Tibial nerve (tissue), 4 donors: Measurements from ENCODE around the gene JMJD7. TPM values are rescaled to one million over a fixed set of nuclear protein-coding genes. Genes with fewer than 3 reads are reported as not detected.
A peak's percentile ranks its signal among the peaks of the same experiment; 100 is the strongest.

ENCODE experiments used
- DNase-seq, 2 donors: peaks; one replicate each; pipeline ENCODE4 v3.0.0-alpha.2; 2019; ENCODE audit warnings: low spot score in 2 of 2
- H3K27ac ChIP-seq, 4 donors: fragments of 200-600 bp; sonication (generic) in 3 of 4; one replicate each; pipeline ENCODE4 v1.5.1; 2017 to 2019; ENCODE audit warnings: mild to moderate bottlenecking in 1 of 4
- H3K27me3 ChIP-seq, 2 donors: fragments of 200-600 bp; sonication (generic) in 1 of 2; one replicate each; pipeline versions ENCODE4 v1.5.1 to v1.6.0; 2017 to 2019
- H3K36me3 ChIP-seq, 3 donors: fragments of 200-600 bp; sonication (generic); one replicate each; pipeline ENCODE4 v1.5.1; 2018 to 2019
- H3K4me1 ChIP-seq, 4 donors: fragments of 200-600 bp; sonication (generic) in 3 of 4; one replicate each; pipeline ENCODE4 v1.5.1; 2017 to 2019
- H3K4me3 ChIP-seq, 4 donors: fragments of 200-600 bp; sonication (generic) in 3 of 4; one replicate each; pipeline ENCODE4 v1.5.1; 2017 to 2019; ENCODE audit warnings: mild to moderate bottlenecking in 1 of 4, moderate library complexity in 1 of 4
- H3K9me3 ChIP-seq, 4 donors: fragments of 200-600 bp; sonication (generic) in 3 of 4; one replicate each; pipeline ENCODE4 v1.5.1; 2017 to 2019
- CTCF ChIP-seq, 5 experiments: fragments of 200-600 bp in 3 of 5; fragments of 450-650 bp in 2 of 5; sonication (generic) in 3 of 5; IDR thresholded peaks; one replicate each; pipeline ENCODE4 v1.5.1; 2016 to 2019; ENCODE audit warnings: antibody characterized with exemption in 5 of 5, mild to moderate bottlenecking in 3 of 5, moderate library complexity in 2 of 5
- EP300 ChIP-seq, 2 donors: sonication (generic); formaldehyde crosslinking; IDR thresholded peaks; one replicate each; pipeline ENCODE4 v1.6.1; 2017; ENCODE audit warnings: antibody characterized with exemption in 2 of 2, mild to moderate bottlenecking in 1 of 2
- POLR2A ChIP-seq, 2 donors: fragments of 450-650 bp; IDR thresholded peaks; one replicate each; pipeline ENCODE4 v1.6.1; 2017; ENCODE audit warnings: antibody characterized with exemption in 2 of 2, mild to moderate bottlenecking in 2 of 2, moderate library complexity in 2 of 2
- WGBS, 2 donors: methylation state at CpG; one replicate each; pipeline ENCODE4 v1.1.5; 2018; 5-methylcytosine and 5-hydroxymethylcytosine counted together
- total RNA-seq, 4 donors: library from RNA; depleted of rRNA; stranded (reverse); fragments of >200 nt; gene quantifications; one replicate each; pipeline ENCODE4 v1.1.0, GENCODE V29; 2016

The JMJD7 gene
- 10 to 100 TPM in 3 of 4 donors, 1 to 10 TPM in 1; 9.0 to 16.8 (median 12.0) TPM for total RNA-seq

- H3K4me1 ChIP-seq: peaks cover 0 to 29% (median 7%) of the 10 kb centered on the region in 4 donors
- H3K36me3 ChIP-seq: peaks cover 0 to 60% (median 0%) of the 10 kb centered on the region in 3 donors
- H3K9me3 ChIP-seq: no peaks in the 10 kb centered on the region
- H3K27ac ChIP-seq: peak within 1 kb of the TSS; percentile 74 to 96 (median 88)
- 0 to 1% methylated on average over 37 to 50 of the region's 66 CpGs for WGBS, 2 donors
- peak within 1 kb of the TSS; percentile 58 to 88 (median 70) for H3K4me3 ChIP-seq
- no peaks in the 10 kb centered on the region for H3K27me3 ChIP-seq
- TF ChIP-seq CTCF (IDR thresholded peaks at IDR 0.05): peak in 2 of 5 experiments; percentile 23 to 24
- TF ChIP-seq POLR2A (IDR thresholded peaks at IDR 0.05): peak; percentile 57 to 83
- TF ChIP-seq EP300 (IDR thresholded peaks at IDR 0.05): peak; percentile 49 to 93
- peak; percentile 87 to 93 for DNase-seq
Observed at GRCh38 chr15:41827880-41828806, at the start of gene JMJD7. Gene JMJD7 (plus strand): TSS chr15:41828092. CDS start chr15:41828125, 33 bp downstream.

- Histone ChIP-seq H3K4me1 (peaks cover 0 to 49% (median 23%) of the 10 kb centered on the region in 4 donors), H3K4me3 (no peak overlapping the region), H3K9me3 (no peaks in the 10 kb centered on the region), H3K36me3 (no peaks in the 10 kb centered on the region), H3K27me3 (no peaks in the 10 kb centered on the region), H3K27ac (peak overlapping the region in 2 of 4 donors; percentile 47 to 51)
- no peak for DNase-seq
- TF ChIP-seq CTCF (IDR thresholded peaks at IDR 0.05): no peak
- TF ChIP-seq EP300 (IDR thresholded peaks at IDR 0.05): no peak
- TF ChIP-seq POLR2A (IDR thresholded peaks at IDR 0.05): no peak
- WGBS, 2 donors: 44% methylated on average over 1 of the region's 1 CpG
Observed at GRCh38 chr15:41778521-41778920, 49.4 kb upstream of the JMJD7 start.

- 83% methylated on average over 4 of the region's 4 CpGs for WGBS, 2 donors
- TF ChIP-seq POLR2A (IDR thresholded peaks at IDR 0.05): no peak
- TF ChIP-seq EP300 (IDR thresholded peaks at IDR 0.05): no peak
- no peak for TF ChIP-seq CTCF (IDR thresholded peaks at IDR 0.05)
- DNase-seq: no peak
- Histone ChIP-seq H3K36me3 (no peaks in the 10 kb centered on the region), H3K27ac (peak overlapping the region in 2 of 4 donors; percentile 10 to 65), H3K9me3 (no peaks in the 10 kb centered on the region), H3K4me3 (no peak overlapping the region), H3K27me3 (no peaks in the 10 kb centered on the region), H3K4me1 (peaks cover 0 to 45% (median 21%) of the 10 kb centered on the region in 4 donors)
Observed at GRCh38 chr15:41779662-41780157, 48.2 kb upstream of the JMJD7 start.

- Histone ChIP-seq H3K4me1 (peaks cover 0 to 43% (median 16%) of the 10 kb centered on the region in 4 donors), H3K9me3 (no peaks in the 10 kb centered on the region), H3K27me3 (no peaks in the 10 kb centered on the region), H3K36me3 (no peaks in the 10 kb centered on the region), H3K27ac (peak overlapping the region in 2 of 4 donors; percentile 10 to 65), H3K4me3 (no peak overlapping the region)
- WGBS, 2 donors: 27 to 38% methylated on average over 2 of the region's 2 CpGs
- DNase-seq: no peak
- no peak for TF ChIP-seq POLR2A (IDR thresholded peaks at IDR 0.05)
- TF ChIP-seq CTCF (IDR thresholded peaks at IDR 0.05): no peak
- TF ChIP-seq EP300 (IDR thresholded peaks at IDR 0.05): no peak
Observed at GRCh38 chr15:41780266-41780665, 47.6 kb upstream of the JMJD7 start.

- no peaks in the 10 kb centered on the region for H3K9me3 ChIP-seq
- no peaks in the 10 kb centered on the region for H3K27me3 ChIP-seq
- peak overlapping the region in 1 of 4 donors; percentile 56 for H3K27ac ChIP-seq
- H3K4me1 ChIP-seq: peaks cover 0 to 38% (median 12%) of the 10 kb centered on the region in 4 donors
- H3K4me3 ChIP-seq: no peak overlapping the region
- TF ChIP-seq EP300 (IDR thresholded peaks at IDR 0.05) (no peak), CTCF (IDR thresholded peaks at IDR 0.05) (no peak), POLR2A (IDR thresholded peaks at IDR 0.05) (no peak)
- WGBS, 2 donors: 29 to 55% methylated on average over 1 of the region's 1 CpG
- no peaks in the 10 kb centered on the region for H3K36me3 ChIP-seq
- no peak for DNase-seq
Observed at GRCh38 chr15:41780727-41781126, 47.2 kb upstream of the JMJD7 start.
